Activated CD8-positive, alpha-beta memory T cell treated with anti-CD3 and anti-CD28 coated beads, Interleukin-2, amount 10 ng/mL, durations not matched to agents 7 days and 5 days (primary cell): ENCODE measurements around the gene RBM39. TPM values are rescaled to one million over a fixed set of nuclear protein-coding genes. Genes with fewer than 3 reads are reported as not detected.
"Not testable (repeated sequence)": the region's sequence is repeated elsewhere in the genome, so short reads cannot be mapped to it uniquely, and the experiment has no call there.

ENCODE experiments used
- ATAC-seq: fragments of 150-1000 bp; cut with Tn5 transposase; one replicate; pipeline ENCODE4 v1.10.0; 2021; ENCODE audit warnings: moderate library complexity
- CTCF ChIA-PET: fragments of 350-600 bp; sonication (Branson Sonifier 250); formaldehyde crosslinking; loops from one replicate; lab custom pipeline; 2021; ENCODE audit warnings: antibody characterized with exemption; lab: Charles Lee
- DNase-seq: peaks from one replicate; pipeline ENCODE4 v3.0.0-alpha.2; 2020
- H3K27ac Mint-ChIP-seq: one replicate; pipeline ENCODE4 v1.8.0; 2021; ENCODE audit warnings: mild to moderate bottlenecking, mixed read lengths
- H3K27me3 Mint-ChIP-seq: one replicate; pipeline ENCODE4 v1.8.0; 2021; ENCODE audit warnings: mixed read lengths
- H3K36me3 Mint-ChIP-seq: one replicate; pipeline ENCODE4 v1.8.0; 2021; ENCODE audit warnings: mild to moderate bottlenecking, mixed read lengths
- H3K4me1 Mint-ChIP-seq: one replicate; pipeline ENCODE4 v1.8.0; 2021; ENCODE audit warnings: mixed read lengths
- H3K4me3 Mint-ChIP-seq: one replicate; pipeline ENCODE4 v1.8.0; 2021; ENCODE audit warnings: mild to moderate bottlenecking, moderate library complexity, mixed read lengths
- H3K9me3 Mint-ChIP-seq: one replicate; pipeline ENCODE4 v1.8.0; 2022; ENCODE audit warnings: low read depth, mixed read lengths
- total RNA-seq, 2 experiments: library from RNA; stranded (reverse); gene quantifications; one replicate each; pipeline ENCODE4 v1.2.3, GENCODE V29; 2021

The RBM39 gene
- total RNA-seq, 2 experiments from 2014 or later: 357 to 360 TPM

DNA sequence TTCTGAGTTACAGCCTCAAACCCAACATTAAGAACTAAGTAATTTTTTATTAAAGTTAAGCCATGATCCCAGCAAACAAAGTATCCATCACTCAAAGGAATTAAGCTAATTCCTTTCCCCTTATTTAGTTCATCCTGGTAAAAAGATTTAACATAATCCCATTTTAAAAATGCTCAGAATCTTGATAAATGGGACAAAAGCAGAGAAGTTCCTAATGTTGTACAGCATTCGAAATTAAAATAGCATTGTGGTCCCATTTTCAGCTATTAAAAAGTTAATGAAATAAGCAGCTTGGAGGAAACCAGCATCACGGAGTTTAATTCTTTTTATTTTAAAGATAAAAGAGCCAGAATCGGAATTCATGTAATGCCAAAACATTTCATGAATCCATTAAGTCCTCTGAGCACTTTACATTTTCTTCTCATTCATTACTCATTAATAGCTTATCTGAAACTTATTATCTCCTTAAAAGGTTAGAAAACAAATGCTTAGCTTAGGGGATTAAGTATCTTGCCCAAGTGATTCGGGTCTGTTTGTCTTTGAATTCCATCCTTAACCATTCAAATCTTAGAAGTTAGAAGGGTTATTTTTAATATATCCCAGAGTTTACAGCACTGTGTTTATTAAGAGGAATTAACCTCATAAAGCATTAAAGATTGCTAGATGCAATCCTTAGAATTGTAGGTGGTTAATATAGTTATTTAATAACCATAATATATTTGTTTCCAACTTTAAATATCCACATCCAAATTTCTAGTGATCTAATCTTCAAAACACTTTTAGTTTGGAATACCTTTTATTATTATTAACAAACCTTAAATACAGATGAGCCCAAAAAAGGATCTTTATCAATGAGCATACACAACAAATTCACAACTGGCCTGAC is 11.2 kb downstream of the RBM39 start:
- no peaks in the 10 kb centered on the region for H3K27me3 Mint-ChIP-seq
- peaks cover 48% of the 10 kb centered on the region for H3K4me1 Mint-ChIP-seq
- H3K27ac Mint-ChIP-seq: no peak overlapping the region
- no peak for ATAC-seq
- DNase-seq: no peak
- H3K36me3 Mint-ChIP-seq: peaks cover 64% of the 10 kb centered on the region
- H3K4me3 Mint-ChIP-seq: no peak overlapping the region
- no peaks in the 10 kb centered on the region for H3K9me3 Mint-ChIP-seq
- CTCF ChIA-PET: interaction anchor here (1.2 kb wide), 1 partner anchor 9 kb away, joined by 3 read pairs; no protein-coding TSS in a partner anchor

DNA sequence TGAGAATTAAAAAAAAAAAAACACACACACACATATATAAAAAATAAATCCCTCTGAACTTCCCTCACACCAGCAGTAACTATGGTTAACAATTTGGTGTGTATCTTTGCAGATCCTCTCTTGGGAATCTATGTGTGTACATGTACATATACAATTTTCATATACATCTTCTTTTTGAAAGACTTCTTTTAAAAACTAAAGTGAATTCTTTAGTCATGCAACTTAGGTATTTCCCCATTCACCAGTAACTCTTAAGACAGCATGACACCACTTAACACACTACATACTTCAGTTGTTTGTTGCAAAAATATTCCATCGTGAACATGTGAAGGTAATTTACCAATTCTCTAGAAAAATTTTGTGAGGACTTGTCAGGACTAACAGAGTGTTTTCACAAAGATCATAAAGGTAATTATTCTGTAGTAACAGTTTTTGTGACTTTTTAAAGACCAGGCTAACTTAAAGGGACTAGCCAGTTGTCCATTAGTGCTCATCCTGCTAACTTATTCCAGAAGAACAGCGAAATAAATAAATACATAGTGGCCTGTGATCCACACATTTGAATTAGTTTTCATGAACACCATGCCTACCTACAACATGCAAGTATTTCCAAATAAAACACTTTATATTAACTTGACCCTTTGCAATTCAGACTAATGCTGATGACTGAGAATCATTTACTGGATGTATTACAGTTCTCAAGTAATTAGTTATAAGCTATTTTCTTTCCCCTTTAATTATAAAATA is 12.1 kb downstream of the RBM39 start:
- no peak for DNase-seq
- CTCF ChIA-PET: interaction anchor here (1.2 kb wide), 1 partner anchor 9 kb away, joined by 3 read pairs; no protein-coding TSS in a partner anchor
- Mint-ChIP-seq H3K4me3 (no peak overlapping the region), H3K9me3 (no peaks in the 10 kb centered on the region), H3K27me3 (no peaks in the 10 kb centered on the region), H3K36me3 (peaks cover 67% of the 10 kb centered on the region), H3K27ac (no peak overlapping the region), H3K4me1 (peaks cover 50% of the 10 kb centered on the region)
- ATAC-seq: no peak

DNA sequence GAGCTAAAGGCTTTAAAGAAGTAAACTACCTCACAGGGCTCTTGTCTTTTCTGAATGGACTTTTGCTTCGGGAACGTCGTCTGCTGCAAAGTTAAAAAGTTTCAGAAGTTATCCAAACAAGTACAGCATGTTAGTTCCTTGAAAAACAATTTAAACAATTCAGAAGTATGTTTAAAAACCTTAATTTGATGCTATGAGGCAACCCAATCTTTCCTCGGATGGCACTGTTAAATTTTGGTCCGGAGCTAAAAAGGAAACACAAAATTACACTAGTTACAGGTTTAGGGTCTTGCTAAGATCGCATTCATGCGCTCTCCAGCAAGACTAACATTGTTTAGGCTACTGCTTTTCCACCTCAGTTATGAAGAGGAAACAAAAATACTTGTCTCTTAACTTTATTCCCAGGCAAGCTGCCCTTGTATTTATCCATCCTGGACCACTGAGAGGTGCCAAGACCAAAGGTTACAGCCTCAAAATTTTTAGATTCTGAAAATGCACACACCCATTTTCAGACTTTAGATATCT is 12.7 kb downstream of the RBM39 start:
- DNase-seq (no peak), ATAC-seq (no peak)
- H3K4me3 Mint-ChIP-seq: no peak overlapping the region
- peaks cover 50% of the 10 kb centered on the region for H3K4me1 Mint-ChIP-seq
- peaks cover 68% of the 10 kb centered on the region for H3K36me3 Mint-ChIP-seq
- CTCF ChIA-PET: interaction anchor here (1.0 to 1.2 kb wide), 3 partner anchors 10 to 20 kb away, joined by 3 read pairs; no protein-coding TSS in a partner anchor
- no peaks in the 10 kb centered on the region for H3K27me3 Mint-ChIP-seq
- no peak overlapping the region for H3K27ac Mint-ChIP-seq
- H3K9me3 Mint-ChIP-seq: no peaks in the 10 kb centered on the region

DNA sequence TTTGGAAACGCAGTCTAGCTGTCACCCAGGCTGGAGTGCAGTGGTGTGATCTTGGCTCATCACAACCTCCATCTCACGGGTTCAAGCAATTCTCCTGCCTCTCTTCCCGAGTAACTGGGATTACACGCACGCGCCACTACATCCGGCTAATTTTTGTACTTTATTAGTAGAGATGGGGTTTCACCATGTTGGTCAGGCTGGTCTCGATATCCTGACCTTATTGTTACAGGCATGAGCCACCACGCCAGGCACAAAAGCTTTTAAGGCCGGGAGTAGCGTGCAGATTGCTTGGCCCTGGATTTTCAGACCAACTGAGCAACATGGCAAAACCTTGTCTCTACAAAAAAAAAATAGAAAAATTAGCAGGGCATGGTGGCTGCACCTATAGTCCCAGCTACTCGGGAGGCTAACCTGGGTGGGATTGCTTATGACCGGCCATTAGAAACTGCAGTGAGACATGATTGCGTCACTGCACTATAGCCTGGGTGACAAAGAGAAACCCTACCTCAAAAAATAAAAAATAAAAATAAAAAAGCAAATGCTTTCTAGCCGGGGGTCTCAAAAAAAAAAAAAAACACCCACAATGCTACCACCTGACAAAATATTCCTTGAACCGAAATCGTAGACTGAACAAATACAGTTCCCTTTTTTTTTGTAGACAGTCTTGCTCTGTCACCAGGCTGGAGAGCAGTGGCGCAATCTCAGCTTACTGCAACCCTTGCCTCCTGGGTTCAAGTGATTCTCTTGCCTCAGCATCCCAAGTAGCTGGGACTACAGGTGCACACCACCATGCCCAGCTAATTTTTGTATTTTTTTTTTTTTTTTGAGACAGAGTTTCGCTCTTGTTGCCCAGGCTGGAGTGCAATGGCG is 15.0 kb downstream of the RBM39 start:
- Mint-ChIP-seq H3K4me3 (no peak overlapping the region), H3K9me3 (no peaks in the 10 kb centered on the region), H3K27me3 (no peaks in the 10 kb centered on the region), H3K36me3 (peaks cover 64% of the 10 kb centered on the region), H3K4me1 (peaks cover 49% of the 10 kb centered on the region), H3K27ac (no peak overlapping the region)
- CTCF ChIA-PET: interaction anchor here (1.0 to 1.1 kb wide), 3 partner anchors 12 to 18 kb away, joined by 3 read pairs; partner anchors contain the start of gene RBM39
- no peak for DNase-seq
- no peak for ATAC-seq

DNA sequence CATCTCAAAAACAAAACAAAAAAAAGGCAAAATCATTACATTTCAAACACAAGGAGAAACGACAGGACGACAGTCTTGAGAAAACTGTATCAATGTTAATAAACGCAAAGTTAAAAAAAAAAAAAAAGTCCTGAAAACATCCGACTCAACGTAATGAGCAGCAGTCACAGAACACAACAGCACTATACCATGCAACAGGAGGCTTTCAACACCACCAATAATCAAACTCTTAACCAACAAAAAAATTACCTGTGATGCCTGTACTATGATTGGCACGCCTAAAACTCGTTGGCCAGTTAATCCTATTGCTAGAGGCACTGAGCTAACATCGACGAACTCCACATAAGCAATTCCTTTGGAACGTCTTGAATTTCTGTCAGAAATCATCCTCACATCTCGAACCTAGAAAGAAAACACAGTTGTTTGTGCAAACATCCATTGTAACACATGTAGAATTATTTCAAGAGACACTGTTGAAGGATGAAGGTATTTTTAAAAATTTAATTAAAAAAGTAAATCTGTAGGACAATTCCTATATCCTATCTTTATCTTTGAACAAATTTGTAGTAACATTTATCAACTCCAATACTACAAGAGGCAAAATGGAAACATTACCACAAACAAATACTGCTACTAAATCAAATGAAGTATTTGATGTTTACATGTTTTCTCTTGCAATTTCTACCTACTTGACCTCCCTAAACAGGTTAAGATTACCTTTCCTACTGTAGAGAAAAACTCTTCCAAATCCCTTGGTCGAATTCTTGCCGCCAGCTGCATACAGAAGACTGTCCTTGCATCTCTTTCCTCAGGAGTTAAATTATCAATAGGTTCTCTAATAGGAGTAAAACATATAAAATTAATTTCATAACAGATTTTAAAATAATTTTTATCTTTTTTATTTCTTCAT is 17.5 kb downstream of the RBM39 start:
- no peaks in the 10 kb centered on the region for H3K9me3 Mint-ChIP-seq

DNA sequence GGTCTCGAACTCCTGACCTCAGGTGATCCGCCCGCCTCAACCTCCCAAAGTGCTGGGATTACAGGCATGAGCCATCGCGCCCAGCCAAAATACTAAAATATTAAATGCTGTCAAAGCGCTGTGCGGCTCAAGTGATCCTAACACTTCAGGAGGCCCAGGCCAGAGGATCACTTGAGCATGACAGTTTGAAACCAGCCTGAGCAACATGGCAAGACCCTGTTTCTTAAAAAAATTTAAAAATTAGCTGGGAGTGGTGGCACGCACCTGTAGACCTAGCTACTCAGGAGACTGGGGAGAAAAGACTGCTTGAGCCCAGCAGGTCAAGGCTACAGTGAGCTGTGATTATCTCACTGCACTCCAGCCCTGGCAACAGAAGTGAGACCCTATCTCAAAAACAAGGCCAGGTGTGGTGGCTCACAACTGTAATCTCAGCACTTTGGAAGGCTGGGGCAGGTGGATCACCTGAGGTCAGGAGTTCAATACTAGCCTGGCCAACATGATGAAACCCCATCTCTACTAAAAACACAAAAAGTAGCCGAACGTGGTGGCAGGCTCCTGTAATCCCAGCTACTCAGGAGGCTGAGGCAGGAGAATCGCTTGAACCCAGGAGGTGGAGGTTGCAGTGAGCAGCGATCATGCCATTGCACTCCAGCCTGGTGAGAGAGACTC is 18.3 kb downstream of the RBM39 start:
- CTCF ChIA-PET: interaction anchor here (0.6 to 1.3 kb wide), 3 partner anchors 18 to 44 kb away, joined by 3 read pairs; partner anchors contain the start of genes NFS1, RBM39 and ROMO1
- H3K36me3 Mint-ChIP-seq: peaks cover 68% of the 10 kb centered on the region
- not testable (repeated sequence) for ATAC-seq, DNase-seq, H3K9me3 Mint-ChIP-seq, H3K4me3 Mint-ChIP-seq, H3K27me3 Mint-ChIP-seq
- peaks cover 50% of the 10 kb centered on the region for H3K4me1 Mint-ChIP-seq
- H3K27ac Mint-ChIP-seq: peak overlapping the region; percentile 75

More for the DNA sequence above, 17.5 kb downstream of the RBM39 start:
- Mint-ChIP-seq H3K27me3 (no peaks in the 10 kb centered on the region), H3K4me1 (peaks cover 52% of the 10 kb centered on the region), H3K4me3 (no peak overlapping the region), H3K27ac (peak overlapping the region; percentile 68), H3K36me3 (peaks cover 68% of the 10 kb centered on the region)
- DNase-seq: no peak
- ATAC-seq: no peak
- CTCF ChIA-PET: interaction anchor here (1.0 to 1.3 kb wide), 2 partner anchors 26 to 44 kb away, joined by 3 read pairs; partner anchors contain the start of genes NFS1 and ROMO1

DNA sequence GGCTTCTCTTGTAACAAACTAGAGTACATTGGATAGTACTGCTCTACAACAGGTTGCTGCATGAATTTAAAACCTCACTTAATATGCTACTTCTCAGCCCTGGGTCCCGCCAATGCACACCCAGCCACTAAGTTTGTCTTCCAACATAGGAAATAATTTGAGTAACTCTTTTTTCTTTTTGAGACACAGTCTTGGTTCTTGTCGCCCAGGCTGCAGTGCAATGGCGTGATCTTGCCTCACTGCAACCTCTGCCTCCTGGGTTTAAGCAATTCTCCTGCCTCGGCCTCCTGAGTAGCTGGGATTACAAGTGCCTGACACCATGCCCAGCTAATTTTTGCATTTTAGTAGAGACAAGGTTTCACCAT is 18.8 kb downstream of the RBM39 start:
- CTCF ChIA-PET: interaction anchor here (0.6 to 1.3 kb wide), 3 partner anchors 19 to 45 kb away, joined by 3 read pairs; partner anchors contain the start of genes NFS1, RBM39 and ROMO1
- H3K27me3 Mint-ChIP-seq, H3K4me3 Mint-ChIP-seq, ATAC-seq, H3K9me3 Mint-ChIP-seq, DNase-seq: not testable (repeated sequence)
- H3K27ac Mint-ChIP-seq: peak overlapping the region; percentile 75
- peaks cover 50% of the 10 kb centered on the region for H3K4me1 Mint-ChIP-seq
- H3K36me3 Mint-ChIP-seq: peaks cover 69% of the 10 kb centered on the region

DNA sequence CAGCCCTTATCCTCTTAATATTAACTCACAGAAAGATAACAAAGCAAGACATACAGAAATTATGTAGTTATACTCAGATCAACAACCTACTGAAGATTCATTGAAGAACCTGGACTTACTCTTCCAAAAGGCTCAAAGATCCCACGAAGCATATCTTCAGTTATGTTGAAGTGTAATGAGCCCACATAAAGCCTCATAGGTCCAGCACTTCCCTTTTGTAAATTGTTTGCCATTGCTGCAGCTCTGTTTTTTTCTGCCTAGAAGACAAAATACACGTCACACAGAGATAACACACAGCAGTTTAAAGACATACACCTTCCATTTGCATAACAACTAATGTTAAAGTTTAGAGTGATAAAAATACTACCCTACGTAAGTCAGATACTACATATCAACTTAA is 20.4 kb downstream of the RBM39 start:
- H3K4me1 Mint-ChIP-seq: peaks cover 57% of the 10 kb centered on the region
- H3K36me3 Mint-ChIP-seq: peaks cover 70% of the 10 kb centered on the region
- CTCF ChIA-PET: interaction anchor here (1.1 kb wide), 1 partner anchor 8 kb away, joined by 3 read pairs; no protein-coding TSS in a partner anchor
- H3K27me3 Mint-ChIP-seq: no peaks in the 10 kb centered on the region
- no peaks in the 10 kb centered on the region for H3K9me3 Mint-ChIP-seq
- H3K4me3 Mint-ChIP-seq: no peak overlapping the region
- DNase-seq: no peak
- ATAC-seq: no peak
- peak overlapping the region; percentile 50 for H3K27ac Mint-ChIP-seq

DNA sequence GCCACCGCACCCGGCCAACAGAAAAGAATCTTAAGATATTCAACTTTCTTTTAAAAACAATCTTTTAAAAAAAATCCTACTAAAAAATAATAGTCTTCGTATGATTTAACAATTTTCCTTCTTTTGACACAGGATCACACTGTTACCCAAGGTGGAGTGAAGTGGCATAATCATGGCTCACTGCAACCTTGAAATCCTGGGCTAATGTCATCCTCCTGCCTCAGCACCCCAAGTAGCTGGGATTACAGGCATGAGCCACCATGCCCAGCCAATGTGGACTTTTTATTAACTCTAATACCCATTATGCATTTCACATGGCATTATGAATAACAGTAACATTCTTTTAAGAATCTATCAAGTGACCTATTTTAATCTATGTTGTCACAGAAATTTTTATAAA is 20.8 kb downstream of the RBM39 start:
- peaks cover 57% of the 10 kb centered on the region for H3K4me1 Mint-ChIP-seq
- H3K27me3 Mint-ChIP-seq: no peaks in the 10 kb centered on the region
- no peak overlapping the region for H3K27ac Mint-ChIP-seq
- H3K9me3 Mint-ChIP-seq: no peaks in the 10 kb centered on the region
- ATAC-seq: no peak
- no peak overlapping the region for H3K4me3 Mint-ChIP-seq
- CTCF ChIA-PET: no interaction called here
- H3K36me3 Mint-ChIP-seq: peaks cover 68% of the 10 kb centered on the region
- no peak for DNase-seq

DNA sequence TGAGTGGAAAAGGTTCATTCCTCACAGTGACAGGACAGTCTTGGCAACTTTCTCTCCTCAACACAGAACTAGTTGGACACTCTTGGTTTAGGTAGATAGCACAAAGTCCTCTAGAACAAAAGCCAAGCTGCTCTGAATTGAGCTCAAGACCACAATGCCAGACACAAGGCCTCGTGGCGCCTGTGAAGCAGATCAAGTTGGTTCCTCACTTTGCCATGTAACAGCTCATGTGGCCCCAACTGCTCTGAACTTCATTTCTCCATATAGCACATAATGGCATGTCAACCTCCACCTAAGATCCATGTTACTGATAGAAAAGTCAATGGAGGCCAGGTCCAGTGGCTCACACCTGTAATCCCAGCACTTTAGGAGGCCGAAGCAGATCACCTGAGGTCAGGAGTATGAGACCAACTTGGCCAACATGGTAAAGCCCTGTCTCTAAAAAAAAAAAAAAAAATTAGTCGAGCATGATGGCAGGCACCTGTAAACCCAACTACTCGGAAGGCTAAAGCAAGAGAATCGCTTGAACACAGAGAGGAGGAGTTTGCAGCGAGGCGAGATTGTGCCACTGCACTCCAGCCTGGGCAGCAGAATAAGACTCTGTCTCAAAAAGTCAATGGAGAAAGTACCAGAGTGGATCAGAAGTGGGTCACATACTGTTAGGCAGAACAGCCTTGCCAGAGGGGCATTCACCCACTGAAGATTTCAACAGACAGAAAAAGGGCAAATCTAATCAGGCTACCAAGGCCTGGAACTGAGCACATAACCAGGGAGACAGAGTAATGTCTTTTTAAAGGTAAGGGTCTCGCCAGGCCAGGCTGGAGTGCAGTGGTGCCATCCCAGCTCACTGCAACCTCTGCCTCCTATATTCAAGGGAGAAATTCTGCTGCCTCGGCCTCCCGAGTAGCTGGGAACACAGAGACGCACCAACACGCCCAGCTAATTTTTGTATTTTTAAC is 21.6 kb downstream of the RBM39 start:
- DNase-seq (no peak), ATAC-seq (no peak)
- H3K4me1 Mint-ChIP-seq: peaks cover 58% of the 10 kb centered on the region
- no peaks in the 10 kb centered on the region for H3K27me3 Mint-ChIP-seq
- H3K36me3 Mint-ChIP-seq: peaks cover 70% of the 10 kb centered on the region
- H3K9me3 Mint-ChIP-seq: no peaks in the 10 kb centered on the region
- H3K27ac Mint-ChIP-seq: no peak overlapping the region
- H3K4me3 Mint-ChIP-seq: no peak overlapping the region
- CTCF ChIA-PET: interaction anchor here (0.9 to 1.9 kb wide), 3 partner anchors 9 to 101 kb away, joined by 3 to 5 read pairs (median 3); no protein-coding TSS in a partner anchor
